Endometrium (tissue), 2 donors: ENCODE data around the gene MTHFD1L.
"Not testable (repeated sequence)": the region's sequence is repeated elsewhere in the genome, so short reads cannot be mapped to it uniquely, and the experiment has no call there.

Experiments used
- FAIRE-seq: peaks from 2 replicates; lab custom pipeline; 2012; peaks lifted over from hg19 to GRCh38; lab: Jason Lieb, UNC
- donor health status: control.
- donor health status: control.

MTHFD1L gene

DNA sequence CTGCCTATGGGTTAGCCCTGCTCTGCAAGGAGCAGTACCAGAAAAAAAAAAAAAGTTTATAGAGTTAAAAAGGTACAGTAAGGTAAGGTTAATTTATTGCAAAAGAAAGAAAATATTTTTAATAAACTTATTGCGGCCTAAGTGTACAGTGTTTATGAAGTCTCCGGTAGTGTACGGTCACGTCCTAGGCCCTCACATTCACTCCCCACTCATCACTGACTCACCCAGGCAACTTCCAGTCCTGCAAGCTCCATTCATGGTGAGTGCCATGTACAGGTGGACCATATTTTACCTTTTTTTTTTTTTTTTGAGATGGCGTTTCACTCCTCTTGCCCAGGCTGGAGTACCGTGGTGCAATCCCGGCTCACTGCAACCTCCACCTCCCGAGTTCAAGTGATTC, 258.1 kb downstream of the MTHFD1L start:
- FAIRE-seq, result not testable (repeated sequence)

DNA sequence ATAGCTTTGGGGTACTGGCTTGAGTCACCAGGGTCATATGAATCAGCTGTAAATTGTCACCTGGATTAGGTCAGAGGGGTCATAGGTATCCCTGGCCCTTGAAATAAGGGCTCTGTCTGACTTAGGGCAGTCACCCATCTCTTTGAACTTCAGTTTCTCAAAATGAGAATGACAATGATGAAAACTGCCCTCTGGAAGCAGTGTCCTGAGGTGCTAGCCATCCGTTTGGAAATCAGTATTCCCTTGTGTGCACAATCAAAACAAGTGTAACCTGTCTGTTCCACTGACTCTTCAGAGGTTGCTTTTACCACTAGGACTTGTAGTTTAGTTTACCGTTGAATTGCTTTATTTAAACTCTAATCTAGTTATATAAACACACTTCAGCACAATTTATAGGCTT, 259.7 kb downstream of the MTHFD1L start:
- FAIRE-seq, result not testable (repeated sequence)

DNA sequence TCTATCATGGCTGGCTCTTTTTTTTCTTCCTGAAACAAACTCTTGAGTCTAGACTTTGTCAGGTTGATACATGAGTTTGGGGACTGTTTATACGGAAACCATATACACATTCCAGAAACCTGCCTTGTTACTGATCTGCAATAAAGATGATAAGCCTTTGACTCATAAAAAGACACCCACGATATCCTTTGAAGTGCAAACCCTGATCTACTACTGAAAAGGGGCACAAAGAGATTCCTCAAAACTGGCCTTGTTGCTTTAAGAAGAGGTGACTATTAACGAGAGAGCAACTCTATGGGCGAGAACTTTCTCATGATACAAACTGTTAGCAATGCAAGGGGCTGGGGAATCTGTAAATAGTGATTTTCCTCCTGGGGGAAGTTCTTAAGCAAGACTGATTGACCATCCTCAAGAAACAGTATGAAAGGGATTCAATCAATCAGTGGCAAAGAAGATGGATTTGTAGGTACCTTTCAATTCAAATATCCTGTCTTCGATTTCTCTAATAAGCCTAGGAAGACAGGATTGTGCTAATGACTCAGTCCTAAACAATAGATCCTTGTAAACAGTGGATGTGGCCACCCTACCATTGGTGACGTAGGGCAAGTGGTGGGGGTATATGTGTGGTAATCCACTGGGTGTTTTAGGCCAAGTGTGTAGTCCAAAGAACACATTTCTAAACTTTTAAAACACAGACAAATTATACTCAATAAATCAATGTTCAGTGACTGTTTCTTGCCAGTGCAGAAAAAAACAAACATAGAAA, 260.3 kb downstream of the MTHFD1L start:
- not testable (repeated sequence) for FAIRE-seq

DNA sequence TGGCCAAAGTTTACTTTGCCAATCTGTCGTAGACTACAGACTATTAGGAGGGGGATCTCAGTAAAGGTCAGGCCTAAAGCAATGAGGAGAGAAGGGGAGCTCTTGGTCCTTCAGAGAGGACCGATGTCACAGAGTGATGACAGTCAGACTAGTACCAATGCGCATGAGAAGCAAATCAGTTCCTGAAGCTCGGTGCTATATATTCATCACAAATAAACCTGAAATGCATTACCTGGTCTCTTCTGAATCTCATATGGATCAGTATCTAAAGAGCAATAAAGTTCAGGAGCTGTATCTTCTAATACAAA, 260.9 kb downstream of the MTHFD1L start:
- not testable (repeated sequence) for FAIRE-seq

DNA sequence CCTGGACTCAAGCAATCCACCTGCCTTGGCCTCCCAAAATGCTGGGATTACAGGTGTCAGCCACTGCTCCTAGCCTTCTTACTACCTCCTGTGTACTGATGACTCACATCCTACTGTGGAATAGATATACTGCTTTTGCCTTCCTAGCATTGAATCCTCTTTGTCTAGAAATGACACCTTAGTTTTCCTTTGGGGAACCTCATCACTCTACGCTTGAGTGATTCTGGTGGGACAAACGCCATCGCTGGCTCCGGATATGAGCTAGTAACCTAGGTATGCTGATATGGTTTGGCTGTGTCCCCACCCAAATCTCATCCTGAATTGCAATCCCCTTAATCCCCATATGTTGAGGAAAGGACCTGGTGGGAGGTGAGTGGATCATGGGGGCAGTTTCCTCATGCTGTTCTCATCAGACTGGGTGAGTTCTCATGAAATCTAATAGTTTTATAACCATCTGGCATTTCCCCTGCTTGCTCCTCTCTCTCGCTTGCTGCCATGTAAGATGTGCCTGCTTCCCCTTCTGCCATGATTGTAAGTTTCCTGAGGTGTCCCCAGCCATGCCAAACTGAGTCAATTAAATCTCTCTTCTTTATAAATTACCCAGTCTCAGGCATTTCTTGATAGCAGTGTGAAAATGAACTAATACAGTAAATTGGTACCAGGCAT, 261.8 kb downstream of the MTHFD1L start:
- FAIRE-seq, result not testable (repeated sequence)

DNA sequence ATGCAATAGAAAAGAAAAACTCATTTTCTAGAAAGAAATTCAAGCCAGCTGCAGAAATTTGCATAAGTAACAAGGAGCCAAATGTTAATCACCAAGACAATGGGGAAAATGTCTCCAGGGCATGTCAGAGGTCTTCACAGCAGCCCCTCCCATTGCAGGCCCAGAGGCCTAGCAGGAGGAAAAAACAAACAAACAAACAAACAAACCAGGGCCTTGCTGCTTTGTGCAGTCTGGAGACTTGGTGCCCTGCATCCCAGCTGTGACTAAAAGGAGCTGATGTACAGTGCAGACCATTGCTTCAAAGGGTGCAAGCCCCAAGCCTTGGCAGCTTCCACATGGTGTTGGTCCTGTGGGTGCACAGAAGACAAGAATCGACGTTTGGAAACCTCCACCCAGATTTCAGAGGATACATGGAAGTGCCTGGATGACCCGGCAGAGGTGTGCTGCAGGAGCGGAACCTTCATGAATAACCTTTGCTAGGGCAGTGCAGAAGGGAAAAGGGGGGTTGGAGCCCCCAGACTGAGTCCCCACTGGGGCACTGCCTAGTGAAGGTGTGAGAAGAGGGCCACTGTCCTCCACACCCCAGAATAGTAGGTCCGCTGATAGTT, 263.4 kb downstream of the MTHFD1L start:
- no peak for FAIRE-seq

DNA sequence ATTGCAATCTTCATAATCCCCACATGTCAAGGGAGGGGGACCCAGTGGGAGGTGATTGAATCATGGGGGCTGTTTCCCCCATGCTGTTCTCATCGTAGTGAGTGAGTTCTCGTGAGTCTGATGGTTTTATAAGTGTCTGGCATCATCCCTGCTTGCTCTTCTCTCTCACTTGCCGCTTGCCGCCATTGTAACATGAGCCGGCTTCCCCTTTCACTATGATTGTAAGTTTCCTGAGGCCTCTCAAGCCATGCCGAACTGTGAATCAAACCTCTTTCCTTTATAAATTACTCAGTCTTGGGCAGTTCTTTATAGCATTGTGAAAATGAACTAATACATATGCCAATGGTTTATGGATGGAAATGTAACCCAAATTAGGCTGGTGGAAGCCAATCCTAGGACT, 264.8 kb downstream of the MTHFD1L start:
- FAIRE-seq, result no peak

DNA sequence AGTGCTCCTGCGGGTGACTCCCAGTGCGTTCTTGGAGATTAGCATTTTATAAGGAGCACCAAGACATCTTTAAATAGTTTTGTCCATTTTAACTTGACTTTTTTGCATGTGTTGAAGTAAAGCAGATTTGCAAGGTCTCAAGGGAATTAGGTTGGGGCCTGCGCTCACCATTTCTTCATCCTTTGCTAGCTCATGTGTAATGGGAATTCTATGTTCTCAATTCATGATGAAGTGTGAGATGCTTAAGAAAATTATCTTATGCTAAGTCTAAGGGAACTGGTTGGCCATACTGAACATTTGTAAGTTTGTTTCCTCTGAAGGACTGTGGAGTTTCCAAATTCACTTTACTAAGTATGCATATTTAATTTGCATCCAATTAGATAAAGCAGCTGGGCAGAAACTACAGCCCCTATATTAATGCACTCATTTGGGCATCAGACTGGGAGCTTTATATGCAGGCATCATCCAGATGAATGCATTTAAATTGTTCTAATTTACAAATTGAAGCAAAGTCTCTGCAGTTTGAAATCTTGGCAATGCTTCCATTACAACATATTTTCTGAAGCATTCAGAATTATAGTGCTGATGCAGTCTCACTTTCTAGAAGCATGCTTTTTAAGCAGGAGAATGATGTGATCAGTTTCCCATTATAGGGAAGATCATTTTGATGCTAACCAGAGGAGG, 266.0 kb downstream of the MTHFD1L start:
- no peak for FAIRE-seq

DNA sequence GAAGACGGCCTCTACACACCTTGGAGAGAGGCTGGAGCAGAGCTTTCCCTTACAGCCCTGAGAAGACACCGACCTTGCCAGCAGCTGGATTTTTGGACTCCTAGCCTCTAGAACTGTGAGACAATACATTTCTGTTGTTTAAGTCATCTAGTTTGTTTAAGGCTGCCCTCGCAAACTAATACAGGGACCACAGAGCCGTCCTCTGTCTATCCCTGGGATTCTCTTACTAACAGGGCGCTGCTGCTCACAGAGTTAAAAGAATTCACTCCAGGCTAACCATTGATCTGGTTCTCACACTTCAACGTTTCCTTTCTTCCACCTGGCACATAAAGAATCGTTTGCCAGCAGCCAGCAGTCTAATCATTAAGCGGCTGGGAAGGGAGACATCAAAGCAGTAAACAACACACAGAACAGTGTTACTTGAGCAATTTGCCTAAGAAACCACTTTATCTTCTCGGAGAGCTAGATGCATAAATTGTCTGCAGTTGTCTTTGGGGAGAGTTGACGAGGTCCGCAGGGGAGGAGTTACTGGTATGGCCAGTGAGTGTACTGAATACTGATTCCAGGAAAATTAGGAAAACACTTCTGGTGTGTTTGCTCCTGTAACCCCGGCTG, 270.7 kb downstream of the MTHFD1L start:
- FAIRE-seq, result no peak

DNA sequence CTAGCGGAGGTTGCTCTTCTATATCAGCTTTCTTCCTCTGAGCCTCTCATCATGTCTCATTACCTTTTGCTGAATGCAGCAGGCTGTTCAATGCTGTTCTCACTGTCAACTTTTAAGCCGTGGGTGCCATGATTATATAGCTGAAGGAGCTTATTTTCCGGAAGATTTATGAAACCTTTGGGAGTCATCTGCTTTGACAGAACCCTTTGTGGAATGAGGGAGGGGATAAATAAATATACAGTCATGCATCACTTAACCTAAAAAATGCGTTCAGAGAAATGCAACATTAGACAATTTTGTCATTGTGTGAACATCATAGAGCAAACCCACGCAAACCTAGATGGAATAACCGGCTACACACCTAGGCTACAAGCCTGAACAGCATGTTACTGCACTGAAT, 272.0 kb downstream of the MTHFD1L start:
- no peak for FAIRE-seq

DNA sequence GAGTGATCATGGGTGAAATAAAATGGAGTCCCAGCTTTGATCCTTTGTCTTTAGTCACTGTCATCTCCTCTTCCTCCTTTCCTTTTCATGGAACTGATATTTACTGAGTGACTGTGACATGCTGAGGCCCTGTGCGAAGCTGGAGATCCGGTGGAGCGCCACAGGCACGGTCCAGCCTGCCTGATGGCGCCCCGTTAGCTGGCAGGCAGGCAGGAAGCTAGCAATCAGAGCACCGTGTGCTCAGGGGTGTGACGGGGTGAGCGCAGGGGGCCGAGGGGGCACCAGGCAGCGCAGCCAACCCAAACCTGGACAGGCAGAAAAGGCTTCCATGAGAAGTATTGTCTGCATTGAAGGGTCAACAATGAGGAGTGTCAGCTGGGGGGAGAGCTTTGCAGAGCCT, 274.0 kb downstream of the MTHFD1L start:
- no peak for FAIRE-seq

DNA sequence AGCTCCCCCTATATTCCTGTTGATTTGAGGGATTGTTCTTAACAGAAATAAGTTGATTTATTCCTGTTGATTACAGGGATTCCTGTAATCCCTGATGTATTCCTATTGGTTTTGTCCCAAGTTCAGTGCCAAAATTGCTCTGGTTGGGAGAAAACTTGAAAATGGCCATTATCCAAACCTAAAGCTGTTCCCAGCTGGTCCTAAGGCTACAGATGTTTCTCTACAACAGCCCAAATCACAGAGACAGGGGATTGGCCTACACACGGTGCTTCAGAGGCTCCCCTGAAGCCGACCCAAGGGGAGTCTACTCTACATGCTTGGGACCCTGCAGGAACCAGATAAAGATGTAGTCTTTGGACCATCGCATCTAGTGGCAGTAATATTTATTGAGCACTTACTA, 275.3 kb downstream of the MTHFD1L start:
- FAIRE-seq, result no peak

DNA sequence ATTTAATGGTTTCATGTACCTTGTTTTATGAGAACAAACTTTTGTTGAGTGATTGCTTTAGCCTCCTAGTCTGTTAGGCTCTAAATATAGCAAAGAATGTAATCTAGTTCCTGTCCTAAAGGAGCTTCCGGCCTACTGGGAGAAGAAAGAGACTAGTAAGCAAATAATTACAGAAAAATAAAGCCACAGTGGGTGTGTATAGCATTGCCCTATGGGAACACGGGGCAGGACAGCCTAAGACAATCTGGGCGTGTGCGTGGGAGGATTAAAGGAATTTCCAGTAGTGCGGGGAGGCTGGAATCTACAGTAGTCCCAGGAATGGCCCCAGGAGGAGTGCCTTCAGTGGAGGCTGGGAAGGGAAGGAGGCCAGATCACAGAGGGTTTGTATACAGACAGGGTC, 276.2 kb downstream of the MTHFD1L start:
- FAIRE-seq, result no peak

DNA sequence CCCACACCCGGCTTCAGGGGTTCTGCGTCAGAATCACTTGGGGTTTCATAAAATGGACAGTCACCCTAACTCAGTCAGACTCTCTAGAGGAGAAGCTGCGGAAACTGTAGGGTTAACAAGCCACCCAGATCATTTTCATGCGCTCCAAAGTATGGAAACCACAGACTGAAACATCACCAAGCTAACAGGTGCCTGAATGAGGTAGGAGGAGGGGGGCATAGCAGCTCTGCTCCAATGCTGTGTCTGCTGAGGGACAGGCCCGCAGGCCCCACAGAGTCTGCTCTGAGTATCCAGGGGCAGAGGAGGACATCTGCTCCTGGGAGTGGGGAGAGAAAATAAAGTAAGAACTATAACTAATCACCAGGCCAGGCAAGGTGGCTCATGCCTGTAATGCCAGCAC, 277.2 kb downstream of the MTHFD1L start:
- no peak for FAIRE-seq

DNA sequence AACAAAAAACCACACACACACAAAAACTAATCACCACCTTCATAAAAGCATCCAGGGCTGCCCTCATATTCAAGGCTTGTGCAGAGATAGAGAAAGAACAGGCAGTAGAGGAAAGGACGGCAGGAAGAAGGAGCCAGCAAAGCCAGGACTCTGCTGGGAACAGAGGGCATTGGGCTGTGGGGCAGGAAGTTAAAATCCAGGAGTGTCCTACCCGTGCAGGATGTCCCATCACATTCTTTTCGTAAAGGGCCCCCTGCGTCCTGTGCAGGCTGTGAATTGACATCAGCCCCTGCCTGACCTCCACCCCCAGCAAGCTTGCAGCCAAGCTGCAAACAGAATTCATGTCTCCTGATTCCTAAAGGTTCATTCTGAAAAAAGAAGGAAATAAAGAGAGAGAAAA, 277.8 kb downstream of the MTHFD1L start:
- no peak for FAIRE-seq

DNA sequence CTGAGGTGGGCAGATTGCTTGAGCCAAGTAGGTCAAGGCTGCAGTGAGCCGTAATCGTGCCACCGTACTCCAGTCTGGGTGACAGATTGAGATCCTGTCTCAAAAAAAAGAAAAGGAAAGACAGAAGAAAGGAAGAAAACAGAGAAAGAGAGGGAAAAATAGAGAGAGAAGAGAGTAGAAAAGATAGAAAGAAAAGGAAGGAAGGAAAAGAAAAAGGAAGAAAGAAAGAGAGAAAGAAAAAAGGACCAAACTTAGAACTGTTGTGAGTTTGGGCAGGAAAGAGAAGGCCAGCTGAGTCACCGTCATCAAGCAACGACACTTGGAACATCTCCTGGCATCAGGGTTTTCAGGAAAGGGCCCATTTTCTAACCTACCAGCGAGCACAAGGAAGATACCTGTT, 278.3 kb downstream of the MTHFD1L start:
- no peak for FAIRE-seq

DNA sequence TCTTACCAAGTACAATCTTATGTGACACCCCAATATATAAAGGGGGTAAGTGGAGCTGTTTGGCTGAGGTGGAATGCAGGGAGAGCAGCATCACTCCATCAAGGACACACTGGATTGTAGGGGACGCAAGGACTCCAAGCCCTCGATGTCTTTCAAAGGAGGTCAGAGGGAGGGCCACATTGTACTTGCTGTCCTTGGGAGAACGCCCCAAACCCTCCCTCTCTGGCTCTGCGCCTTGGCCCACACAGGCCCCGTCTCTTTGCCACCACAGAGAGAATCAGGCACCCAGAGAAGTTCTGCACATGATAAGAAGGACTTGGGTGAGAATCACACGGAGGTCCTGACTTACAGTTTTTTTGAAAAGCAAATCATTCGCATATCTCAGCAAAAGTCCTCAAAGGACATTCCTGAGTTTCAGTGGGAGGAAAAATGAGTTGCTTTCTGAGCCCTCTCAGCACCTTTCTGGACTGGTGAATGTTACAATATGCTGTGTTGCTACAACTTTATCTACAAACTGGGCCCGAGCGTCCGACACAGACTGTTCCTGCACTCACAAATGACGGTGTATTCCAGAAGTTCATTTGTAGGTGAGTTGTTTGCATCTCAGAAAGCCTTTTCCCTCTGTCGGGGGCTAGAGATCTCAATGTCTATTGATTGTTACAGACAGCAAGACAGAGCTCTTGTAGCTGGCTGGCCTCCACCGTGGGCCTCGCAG, 281.8 kb downstream of the MTHFD1L start:
- no peak for FAIRE-seq

DNA sequence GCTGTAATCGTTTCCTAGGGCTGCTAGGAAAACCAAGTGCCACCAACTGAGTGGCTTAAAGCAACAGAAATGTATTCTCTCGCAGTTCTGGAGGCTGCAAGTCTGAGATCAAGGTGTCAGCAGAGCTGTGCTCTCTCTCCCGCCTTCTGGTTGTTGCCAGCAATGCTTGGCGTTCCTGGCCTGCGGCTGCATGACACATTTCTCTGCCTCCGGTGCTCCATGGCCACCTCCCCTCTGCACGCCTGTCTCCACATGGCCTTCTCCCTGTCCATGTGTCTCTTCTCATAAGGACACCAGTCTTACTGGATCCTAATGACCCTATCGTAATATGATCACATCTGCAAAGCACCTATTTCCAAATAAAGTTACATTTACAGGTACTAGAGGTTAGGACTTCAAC, 282.6 kb downstream of the MTHFD1L start:
- FAIRE-seq, result no peak

DNA sequence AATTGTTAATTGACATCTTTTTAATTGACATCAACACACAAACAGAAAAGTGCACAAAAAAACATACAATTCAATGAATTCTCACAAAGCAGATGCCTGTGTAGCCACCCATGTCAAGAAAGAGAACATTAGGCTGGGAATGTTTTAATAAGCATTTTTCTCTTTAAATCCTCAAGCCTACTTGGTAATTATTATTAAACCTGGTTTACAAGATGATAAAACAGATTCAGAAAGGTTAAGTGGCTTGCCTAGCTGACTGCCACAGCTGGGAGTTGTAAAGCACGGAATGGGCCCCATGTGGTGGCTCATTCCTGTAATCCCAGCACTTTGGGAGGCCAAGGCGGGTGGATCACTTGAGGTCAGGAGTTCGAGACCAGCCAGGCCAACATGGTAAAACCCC, 284.3 kb downstream of the MTHFD1L start:
- FAIRE-seq, result no peak
